ENCODE measurements around the gene SYNM. TPM values are rescaled to one million over a fixed set of nuclear protein-coding genes. Genes with fewer than 3 reads are reported as not detected.
A peak's percentile ranks its signal among the peaks of the same experiment; 100 is the strongest.

The SYNM gene
- total and polyA plus RNA-seq, 2 experiments from 2014 or later, result 0.18 to 0.97 TPM

GRCh38 chr15:99086327-99086667 is 18.6 kb upstream of the SYNM start:
- H3F3A ChIP-seq (ENCODE audit: insufficient read depth), result peaks cover 6% of the 10 kb centered on the region; the same call in 1 of the 2 replicates
- no peak overlapping the region for H3K4me2 ChIP-seq (ENCODE audit: unreplicated experiment)
- DNase-seq, result no peak
- no peaks in the 10 kb centered on the region for H3K9me3 ChIP-seq (ENCODE audit: low read depth)
- no peaks in the 10 kb centered on the region for H3K9me2 ChIP-seq (ENCODE audit: insufficient read depth)
- TF ChIP-seq EZH2phosphoT487 (IDR thresholded peaks at IDR 0.05; ENCODE audit: insufficient read depth, low read depth), result no peak
- TF ChIP-seq EZH2 (IDR thresholded peaks at IDR 0.05; ENCODE audit: insufficient read depth, poor library complexity, severe bottlenecking), result no peak
- H3K9ac ChIP-seq, result no peak overlapping the region
- no peaks in the 10 kb centered on the region for H3K27me3 ChIP-seq (replicated peaks; ENCODE audit: insufficient read depth)
- H3K4me3 ChIP-seq, result no peak overlapping the region
- H3K27ac ChIP-seq, result no peak overlapping the region
- no peaks in the 10 kb centered on the region for H3K79me2 ChIP-seq (ENCODE audit: insufficient read depth)
- no peaks in the 10 kb centered on the region for H3K36me3 ChIP-seq (ENCODE audit: low read depth)
- in situ Hi-C loops (cut with MboI), result no loop called here
- WGBS, 2 experiments (ENCODE audit: low coverage in 1 of 2, low lambda C conversion rate in 2 of 2, missing lambda C conversion rate in 2 of 2), result 67 to 80% methylated on average over 2 of the region's 2 CpGs
- H2AFZ ChIP-seq, result no peak overlapping the region
- H3K4me1 ChIP-seq (ENCODE audit: insufficient read depth), result peaks cover 4% of the 10 kb centered on the region; the same call in 1 of the 2 replicates
- H4K20me1 ChIP-seq (ENCODE audit: insufficient read depth), result no peaks in the 10 kb centered on the region

- H3K27me3 ChIP-seq (replicated peaks; ENCODE audit: insufficient read depth), result no peaks in the 10 kb centered on the region
- peaks cover 6% of the 10 kb centered on the region; the same call in 1 of the 2 replicates for H3F3A ChIP-seq (ENCODE audit: insufficient read depth)
- TF ChIP-seq EZH2 (IDR thresholded peaks at IDR 0.05; ENCODE audit: insufficient read depth, poor library complexity, severe bottlenecking) (no peak), EZH2phosphoT487 (IDR thresholded peaks at IDR 0.05; ENCODE audit: insufficient read depth, low read depth) (no peak)
- no peaks in the 10 kb centered on the region for H3K9me2 ChIP-seq (ENCODE audit: insufficient read depth)
- H3K4me3 ChIP-seq, result no peak overlapping the region
- DNase-seq, result no peak
- in situ Hi-C loops (cut with MboI), result no loop called here
- H3K79me2 ChIP-seq (ENCODE audit: insufficient read depth), result no peaks in the 10 kb centered on the region
- no peaks in the 10 kb centered on the region for H4K20me1 ChIP-seq (ENCODE audit: insufficient read depth)
- H3K4me1 ChIP-seq (ENCODE audit: insufficient read depth), result peaks cover 4% of the 10 kb centered on the region; the same call in 1 of the 2 replicates
- H3K4me2 ChIP-seq (ENCODE audit: unreplicated experiment), result no peak overlapping the region
- H3K27ac ChIP-seq, result no peak overlapping the region
- 83 to 90% methylated on average over 10 to 11 of the region's 11 CpGs for WGBS, 2 experiments (ENCODE audit: low coverage in 1 of 2, low lambda C conversion rate in 2 of 2, missing lambda C conversion rate in 2 of 2)
- no peaks in the 10 kb centered on the region for H3K9me3 ChIP-seq (ENCODE audit: low read depth)
- no peaks in the 10 kb centered on the region for H3K36me3 ChIP-seq (ENCODE audit: low read depth)
- no peak overlapping the region for H3K9ac ChIP-seq
- no peak overlapping the region for H2AFZ ChIP-seq
Observed at GRCh38 chr15:99087405-99087943, 17.4 kb upstream of the SYNM start.

- Histone ChIP-seq H3K36me3 (ENCODE audit: low read depth) (no peaks in the 10 kb centered on the region), H3F3A (ENCODE audit: insufficient read depth) (peaks cover 6% of the 10 kb centered on the region; the same call in 1 of the 2 replicates), H3K4me2 (ENCODE audit: unreplicated experiment) (no peak overlapping the region), H3K9ac (no peak overlapping the region), H3K4me3 (no peak overlapping the region), H3K27ac (no peak overlapping the region), H3K9me3 (ENCODE audit: low read depth) (no peaks in the 10 kb centered on the region), H3K9me2 (ENCODE audit: insufficient read depth) (no peaks in the 10 kb centered on the region), H2AFZ (no peak overlapping the region), H4K20me1 (ENCODE audit: insufficient read depth) (no peaks in the 10 kb centered on the region), H3K4me1 (ENCODE audit: insufficient read depth) (peaks cover 4% of the 10 kb centered on the region; the same call in 1 of the 2 replicates), H3K27me3 (replicated peaks; ENCODE audit: insufficient read depth) (no peaks in the 10 kb centered on the region), H3K79me2 (ENCODE audit: insufficient read depth) (no peaks in the 10 kb centered on the region)
- no peak for DNase-seq
- WGBS, 2 experiments (ENCODE audit: low coverage in 1 of 2, low lambda C conversion rate in 2 of 2, missing lambda C conversion rate in 2 of 2), result 59 to 61% methylated on average over 3 of the region's 3 CpGs
- in situ Hi-C loops (cut with MboI), result no loop called here
- TF ChIP-seq EZH2phosphoT487 (IDR thresholded peaks at IDR 0.05; ENCODE audit: insufficient read depth, low read depth) (no peak), EZH2 (IDR thresholded peaks at IDR 0.05; ENCODE audit: insufficient read depth, poor library complexity, severe bottlenecking) (no peak)
Observed at GRCh38 chr15:99090011-99090699, 14.7 kb upstream of the SYNM start.

- TF ChIP-seq EZH2 (IDR thresholded peaks at IDR 0.05; ENCODE audit: insufficient read depth, poor library complexity, severe bottlenecking), result no peak
- TF ChIP-seq EZH2phosphoT487 (IDR thresholded peaks at IDR 0.05; ENCODE audit: insufficient read depth, low read depth), result no peak
- in situ Hi-C loops (cut with MboI), result no loop called here
- DNase-seq, result peak; percentile 23
Observed at GRCh38 chr15:99090938-99091337, 13.9 kb upstream of the SYNM start.

More at GRCh38 chr15:99090938-99091337, 13.9 kb upstream of the SYNM start:
- Histone ChIP-seq H3K79me2 (ENCODE audit: insufficient read depth) (no peaks in the 10 kb centered on the region), H3K9ac (no peak overlapping the region), H3K4me3 (no peak overlapping the region), H3K27me3 (replicated peaks; ENCODE audit: insufficient read depth) (no peaks in the 10 kb centered on the region), H3K27ac (no peak overlapping the region), H4K20me1 (ENCODE audit: insufficient read depth) (no peaks in the 10 kb centered on the region), H3F3A (ENCODE audit: insufficient read depth) (0 out of 2 replicates have a peak, but pooled peaks cover 3% of the 10 kb centered on the region), H3K4me2 (ENCODE audit: unreplicated experiment) (no peak overlapping the region), H2AFZ (no peak overlapping the region), H3K36me3 (ENCODE audit: low read depth) (no peaks in the 10 kb centered on the region), H3K4me1 (ENCODE audit: insufficient read depth) (no peaks in the 10 kb centered on the region), H3K9me3 (ENCODE audit: low read depth) (no peaks in the 10 kb centered on the region), H3K9me2 (ENCODE audit: insufficient read depth) (no peaks in the 10 kb centered on the region)
- WGBS, 2 experiments (ENCODE audit: low coverage in 1 of 2, low lambda C conversion rate in 2 of 2, missing lambda C conversion rate in 2 of 2), result 73 to 81% methylated on average over 1 of the region's 1 CpG

Data from GM23248 (cell line).